Activated naive CD8-positive, alpha-beta T cell (primary cell): ENCODE data around the gene C12orf75.
A peak's percentile ranks its signal among the peaks of the same experiment; 100 is the strongest.
"Not testable (repeated sequence)": the region's sequence is repeated elsewhere in the genome, so short reads cannot be mapped to it uniquely, and the experiment has no call there.

ENCODE experiments used
- H3K27ac Mint-ChIP-seq: one replicate; pipeline ENCODE4 v1.8.0; 2021; ENCODE audit warnings: mixed read lengths
- H3K27me3 Mint-ChIP-seq: one replicate; pipeline ENCODE4 v1.8.0; 2021; ENCODE audit warnings: mixed read lengths
- H3K36me3 Mint-ChIP-seq: one replicate; pipeline ENCODE4 v1.8.0; 2021; ENCODE audit warnings: mixed read lengths
- H3K4me1 Mint-ChIP-seq: one replicate; pipeline ENCODE4 v1.8.0; 2021; ENCODE audit warnings: low read depth, mixed read lengths
- H3K4me3 Mint-ChIP-seq: one replicate; pipeline ENCODE4 v1.8.0; 2021; ENCODE audit warnings: mild to moderate bottlenecking, mixed read lengths
- H3K9me3 Mint-ChIP-seq: one replicate; pipeline ENCODE4 v1.8.0; 2021; ENCODE audit warnings: low read depth, mixed read lengths

Gene C12orf75

GRCh38 chr12:105396983-105397382 lies 66.5 kb downstream of the C12orf75 start:
- H3K27me3 Mint-ChIP-seq = no peaks in the 10 kb centered on the region
- H3K4me3 Mint-ChIP-seq = no peak overlapping the region
- no peaks in the 10 kb centered on the region for H3K4me1 Mint-ChIP-seq
- H3K9me3 Mint-ChIP-seq = no peaks in the 10 kb centered on the region
- H3K27ac Mint-ChIP-seq = no peak overlapping the region
- H3K36me3 Mint-ChIP-seq = peaks cover 9% of the 10 kb centered on the region

GRCh38 chr12:105398930-105399329 lies 68.4 kb downstream of the C12orf75 start:
- no peak overlapping the region for H3K4me3 Mint-ChIP-seq
- no peaks in the 10 kb centered on the region for H3K27me3 Mint-ChIP-seq
- no peaks in the 10 kb centered on the region for H3K4me1 Mint-ChIP-seq
- peaks cover 9% of the 10 kb centered on the region for H3K36me3 Mint-ChIP-seq
- no peaks in the 10 kb centered on the region for H3K9me3 Mint-ChIP-seq
- no peak overlapping the region for H3K27ac Mint-ChIP-seq

GRCh38 chr12:105399428-105400081 lies 69.1 kb downstream of the C12orf75 start:
- Mint-ChIP-seq H3K27me3 (no peaks in the 10 kb centered on the region), H3K27ac (no peak overlapping the region), H3K9me3 (no peaks in the 10 kb centered on the region), H3K36me3 (peaks cover 9% of the 10 kb centered on the region), H3K4me1 (no peaks in the 10 kb centered on the region), H3K4me3 (no peak overlapping the region)

- Mint-ChIP-seq H3K4me1 (no peaks in the 10 kb centered on the region), H3K27ac (no peak overlapping the region), H3K9me3 (no peaks in the 10 kb centered on the region), H3K36me3 (peaks cover 9% of the 10 kb centered on the region), H3K27me3 (no peaks in the 10 kb centered on the region), H3K4me3 (no peak overlapping the region)
Observed at GRCh38 chr12:105400227-105400626, 69.7 kb downstream of the C12orf75 start.

GRCh38 chr12:105401198-105401597 lies 70.7 kb downstream of the C12orf75 start:
- Mint-ChIP-seq H3K36me3 (peaks cover 9% of the 10 kb centered on the region), H3K9me3 (no peaks in the 10 kb centered on the region), H3K4me3 (no peak overlapping the region), H3K4me1 (no peaks in the 10 kb centered on the region), H3K27ac (no peak overlapping the region), H3K27me3 (no peaks in the 10 kb centered on the region)

- H3K27ac Mint-ChIP-seq = no peak overlapping the region
- no peak overlapping the region for H3K4me3 Mint-ChIP-seq
- H3K4me1 Mint-ChIP-seq = no peaks in the 10 kb centered on the region
- H3K9me3 Mint-ChIP-seq = no peaks in the 10 kb centered on the region
- no peaks in the 10 kb centered on the region for H3K27me3 Mint-ChIP-seq
- peaks cover 9% of the 10 kb centered on the region for H3K36me3 Mint-ChIP-seq
Observed at GRCh38 chr12:105402366-105402765, 71.9 kb downstream of the C12orf75 start.

- no peaks in the 10 kb centered on the region for H3K4me1 Mint-ChIP-seq
- no peak overlapping the region for H3K4me3 Mint-ChIP-seq
- peaks cover 7% of the 10 kb centered on the region for H3K36me3 Mint-ChIP-seq
- H3K9me3 Mint-ChIP-seq = no peaks in the 10 kb centered on the region
- H3K27me3 Mint-ChIP-seq = no peaks in the 10 kb centered on the region
- H3K27ac Mint-ChIP-seq = no peak overlapping the region
Observed at GRCh38 chr12:105403095-105403494, 72.6 kb downstream of the C12orf75 start.

- not testable (repeated sequence) for H3K27me3 Mint-ChIP-seq, H3K27ac Mint-ChIP-seq, H3K4me1 Mint-ChIP-seq, H3K4me3 Mint-ChIP-seq, H3K36me3 Mint-ChIP-seq, H3K9me3 Mint-ChIP-seq
Observed at GRCh38 chr12:105404134-105404533, 73.6 kb downstream of the C12orf75 start.

- no peaks in the 10 kb centered on the region for H3K27me3 Mint-ChIP-seq
- H3K4me3 Mint-ChIP-seq = no peak overlapping the region
- H3K27ac Mint-ChIP-seq = no peak overlapping the region
Observed at GRCh38 chr12:105406497-105406896, 76.0 kb downstream of the C12orf75 start.

GRCh38 chr12:105409279-105409678 lies 78.8 kb downstream of the C12orf75 start:
- H3K27me3 Mint-ChIP-seq = no peaks in the 10 kb centered on the region
- no peaks in the 10 kb centered on the region for H3K9me3 Mint-ChIP-seq
- no peak overlapping the region for H3K4me3 Mint-ChIP-seq
- no peak overlapping the region for H3K27ac Mint-ChIP-seq
- no peaks in the 10 kb centered on the region for H3K36me3 Mint-ChIP-seq
- H3K4me1 Mint-ChIP-seq = peaks cover 17% of the 10 kb centered on the region

More at GRCh38 chr12:105406497-105406896, 76.0 kb downstream of the C12orf75 start:
- Mint-ChIP-seq H3K4me1 (peaks cover 17% of the 10 kb centered on the region), H3K9me3 (no peaks in the 10 kb centered on the region), H3K36me3 (no peaks in the 10 kb centered on the region)

GRCh38 chr12:105409801-105410471 lies 79.4 kb downstream of the C12orf75 start:
- Mint-ChIP-seq H3K27ac (peak overlapping the region; percentile 54), H3K4me1 (peaks cover 17% of the 10 kb centered on the region), H3K36me3 (no peaks in the 10 kb centered on the region), H3K27me3 (peaks cover 2% of the 10 kb centered on the region), H3K9me3 (no peaks in the 10 kb centered on the region), H3K4me3 (peak overlapping the region; percentile 80)

- Mint-ChIP-seq H3K4me1 (peaks cover 15% of the 10 kb centered on the region), H3K27ac (no peak overlapping the region), H3K4me3 (no peak overlapping the region), H3K27me3 (peaks cover 4% of the 10 kb centered on the region), H3K9me3 (no peaks in the 10 kb centered on the region), H3K36me3 (no peaks in the 10 kb centered on the region)
Observed at GRCh38 chr12:105413911-105414487, 83.5 kb downstream of the C12orf75 start.

- Mint-ChIP-seq H3K36me3 (no peaks in the 10 kb centered on the region), H3K4me1 (no peaks in the 10 kb centered on the region), H3K4me3 (no peak overlapping the region), H3K27ac (no peak overlapping the region), H3K9me3 (no peaks in the 10 kb centered on the region), H3K27me3 (peaks cover 4% of the 10 kb centered on the region)
Observed at GRCh38 chr12:105417732-105418131, 87.2 kb downstream of the C12orf75 start.

GRCh38 chr12:105418229-105418628 lies 87.7 kb downstream of the C12orf75 start:
- H3K4me1 Mint-ChIP-seq = no peaks in the 10 kb centered on the region
- H3K4me3 Mint-ChIP-seq = no peak overlapping the region
- no peak overlapping the region for H3K27ac Mint-ChIP-seq
- H3K36me3 Mint-ChIP-seq = no peaks in the 10 kb centered on the region
- peaks cover 4% of the 10 kb centered on the region for H3K27me3 Mint-ChIP-seq
- H3K9me3 Mint-ChIP-seq = no peaks in the 10 kb centered on the region

- Mint-ChIP-seq H3K9me3 (no peaks in the 10 kb centered on the region), H3K4me3 (no peak overlapping the region), H3K27me3 (peaks cover 6% of the 10 kb centered on the region), H3K4me1 (peaks cover 2% of the 10 kb centered on the region), H3K27ac (no peak overlapping the region), H3K36me3 (no peaks in the 10 kb centered on the region)
Observed at GRCh38 chr12:105418821-105419291, 88.4 kb downstream of the C12orf75 start.
